H9 (cell line): ENCODE measurements around the gene LIPC. TPM values are rescaled to one million over a fixed set of nuclear protein-coding genes. Genes with fewer than 3 reads are reported as not detected.

Experiments
- DNase-seq: peaks from one replicate; pipeline ENCODE4 v3.0.0-alpha.2; 2017
- H2AFZ ChIP-seq: one replicate; pipeline ENCODE4 v1.6.1; 2013; ENCODE audit warnings: mild to moderate bottlenecking, low read length, control low read depth, moderate library complexity
- H2AK5ac ChIP-seq: 2 replicates; pipeline ENCODE4 v1.6.1; 2013; ENCODE audit warnings: low read length, control low read depth, mixed read lengths; ENCODE audit not compliant: insufficient read length
- H2BK120ac ChIP-seq: one replicate; pipeline ENCODE4 v1.6.1; 2013; ENCODE audit warnings: low read depth, mild to moderate bottlenecking, low read length, control low read depth, inconsistent platforms; ENCODE audit not compliant: poor library complexity, severe bottlenecking
- H2BK12ac ChIP-seq: 2 replicates; pipeline ENCODE4 v1.6.1; 2013; ENCODE audit warnings: low read length, control low read depth, mixed read lengths, low read depth; ENCODE audit not compliant: insufficient read length
- H2BK15ac ChIP-seq: 2 replicates; pipeline ENCODE4 v1.6.1; 2013; ENCODE audit warnings: low read depth, low read length, control low read depth
- H2BK20ac ChIP-seq: one replicate; pipeline ENCODE4 v1.6.1; 2013; ENCODE audit warnings: low read depth, mild to moderate bottlenecking, low read length, control low read depth, inconsistent platforms; ENCODE audit not compliant: poor library complexity, severe bottlenecking
- H2BK5ac ChIP-seq: 2 replicates; pipeline ENCODE4 v1.6.1; 2013; ENCODE audit warnings: low read length, control low read depth, mixed read lengths; ENCODE audit not compliant: insufficient read length
- H3K14ac ChIP-seq: 2 replicates; pipeline ENCODE4 v1.6.1; 2013; ENCODE audit warnings: low read length, control low read depth; ENCODE audit not compliant: insufficient read depth
- H3K18ac ChIP-seq: 2 replicates; pipeline ENCODE4 v1.6.1; 2013; ENCODE audit warnings: low read depth, mild to moderate bottlenecking, mixed read lengths, low read length, control low read depth; ENCODE audit not compliant: insufficient read length
- H3K23ac ChIP-seq: 2 replicates; pipeline ENCODE4 v1.6.1; 2013; ENCODE audit warnings: low read length, control low read depth, mixed read lengths, low read depth; ENCODE audit not compliant: insufficient read length
- H3K23me2 ChIP-seq: 2 replicates; pipeline ENCODE4 v1.6.1; 2013; ENCODE audit warnings: low read depth, mild to moderate bottlenecking, mixed read lengths, low read length, control low read depth; ENCODE audit not compliant: insufficient read length, poor library complexity, severe bottlenecking
- H3K27ac ChIP-seq: 2 replicates; pipeline ENCODE4 v1.5.1; 2013; ENCODE audit warnings: low read length, control low read depth, mixed read lengths, low read depth; ENCODE audit not compliant: insufficient read length
- H3K27me3 ChIP-seq: 2 replicates; pipeline ENCODE4 v1.6.1; 2013; ENCODE audit warnings: low read length, control low read depth, inconsistent platforms; ENCODE audit not compliant: insufficient read depth
- H3K4ac ChIP-seq: 2 replicates; pipeline ENCODE4 v1.6.1; 2013; ENCODE audit warnings: low read depth, mild to moderate bottlenecking, control low read depth, inconsistent platforms, low read length, moderate library complexity
- H3K4me1 ChIP-seq: 2 replicates; pipeline ENCODE4 v1.6.1; 2013; ENCODE audit warnings: low read length, control low read depth, inconsistent platforms; ENCODE audit not compliant: insufficient read depth
- H3K4me2 ChIP-seq: 2 replicates; pipeline ENCODE4 v1.6.1; 2013; ENCODE audit warnings: low read length, control low read depth, mixed read lengths; ENCODE audit not compliant: insufficient read length, insufficient read depth
- H3K56ac ChIP-seq: 2 replicates; pipeline ENCODE4 v1.6.1; 2013; ENCODE audit warnings: low read depth, mild to moderate bottlenecking, mixed read lengths, low read length, control low read depth; ENCODE audit not compliant: insufficient read length
- H3K79me1 ChIP-seq: 2 replicates; pipeline ENCODE4 v1.6.1; 2013; ENCODE audit warnings: low read depth, mild to moderate bottlenecking, moderate library complexity, low read length, control low read depth, inconsistent platforms; ENCODE audit not compliant: insufficient read depth, poor library complexity, severe bottlenecking
- H3K79me2 ChIP-seq: 2 replicates; pipeline ENCODE4 v1.6.1; 2013; ENCODE audit warnings: low read length, control low read depth, inconsistent platforms; ENCODE audit not compliant: insufficient read depth
- H3K9ac ChIP-seq: 2 replicates; pipeline ENCODE4 v1.6.1; 2013; ENCODE audit warnings: low read length, control low read depth, mixed read lengths; ENCODE audit not compliant: insufficient read length; ENCODE audit errors: extremely low read depth
- H3K9me3 ChIP-seq: one replicate; pipeline ENCODE4 v1.6.1; 2013; ENCODE audit warnings: low read depth, low read length, inconsistent platforms; ENCODE audit not compliant: control insufficient read depth
- H3T11ph ChIP-seq: one replicate; pipeline ENCODE4 v1.6.1; 2013; ENCODE audit warnings: mild to moderate bottlenecking, low read length, control low read depth, inconsistent platforms
- H4K20me1 ChIP-seq: one replicate; pipeline ENCODE4 v1.6.1; 2013; ENCODE audit not compliant: control insufficient read depth, insufficient read length, insufficient read depth
- H4K5ac ChIP-seq: 2 replicates; pipeline ENCODE4 v1.6.1; 2013; ENCODE audit warnings: low read depth, mild to moderate bottlenecking, mixed read lengths, low read length, control low read depth; ENCODE audit not compliant: insufficient read length
- H4K8ac ChIP-seq: replicated peaks from 2 replicates; pipeline ENCODE4 v1.6.1; 2013; ENCODE audit warnings: low read length, control low read depth, mixed read lengths, low read depth; ENCODE audit not compliant: insufficient read length
- H4K91ac ChIP-seq: 2 replicates; pipeline ENCODE4 v1.6.1; 2013; ENCODE audit warnings: low read depth, mild to moderate bottlenecking, moderate library complexity, mixed read lengths, low read length, control low read depth; ENCODE audit not compliant: insufficient read length
- H3K27ac Mint-ChIP-seq, 3 experiments: 2 replicates in 2 of 3; 3 replicates in 1 of 3; pipeline ENCODE4 v1.8.0; 2020 to 2021; ENCODE audit warnings: mixed read lengths in 3 of 3, mild to moderate bottlenecking in 1 of 3, moderate library complexity in 1 of 3
- H3K27me3 Mint-ChIP-seq: 2 replicates; pipeline ENCODE4 v1.8.0; 2021; ENCODE audit warnings: low read depth, mild to moderate bottlenecking, moderate library complexity, mixed read lengths
- H3K36me3 Mint-ChIP-seq, 3 experiments: 2 replicates in 2 of 3; 3 replicates in 1 of 3; pipeline ENCODE4 v1.8.0; 2020 to 2021; ENCODE audit warnings: low read depth in 3 of 3, mixed read lengths in 3 of 3; ENCODE audit not compliant: insufficient read depth in 1 of 3
- H3K4me1 Mint-ChIP-seq, 2 experiments: 2 replicates each; pipeline ENCODE4 v1.8.0; 2020; ENCODE audit warnings: mixed read lengths in 2 of 2
- H3K4me3 Mint-ChIP-seq, 2 experiments: 2 replicates in 1 of 2; 3 replicates in 1 of 2; pipeline ENCODE4 v1.8.0; 2020 to 2021; ENCODE audit warnings: mild to moderate bottlenecking in 2 of 2, mixed read lengths in 2 of 2, moderate library complexity in 1 of 2
- H3K9me3 Mint-ChIP-seq, 2 experiments: 2 replicates in 1 of 2; 3 replicates in 1 of 2; pipeline ENCODE4 v1.8.0; 2020; ENCODE audit warnings: mild to moderate bottlenecking in 2 of 2, mixed read lengths in 2 of 2, moderate library complexity in 1 of 2
- WGBS: extraction: QIAGEN DNeasy Blood & Tissue Kit; methylation state at CpG from one replicate; pipeline ENCODE4 v1.1.7; 2013; ENCODE audit warnings: missing lambda C conversion rate, low lambda C conversion rate, mixed read lengths; ENCODE audit not compliant: insufficient read length; ENCODE audit errors: extremely low coverage; 5-methylcytosine and 5-hydroxymethylcytosine counted together
- total RNA-seq: library from RNA; stranded (reverse); gene quantifications from 2 replicates; pipeline ENCODE4 v1.2.1, GENCODE V29; 2021
- TF ChIP-seq, protein P1 (sequence below): fragments of 200-600 bp; sonication (generic); conservative IDR thresholded peaks from 3 replicates; pipeline ENCODE4 v1.8.0; 2021; ENCODE audit warnings: antibody characterized with exemption, mild to moderate bottlenecking

The LIPC gene
- total RNA-seq, 1 experiment from 2014 or later = not detected

DNA sequence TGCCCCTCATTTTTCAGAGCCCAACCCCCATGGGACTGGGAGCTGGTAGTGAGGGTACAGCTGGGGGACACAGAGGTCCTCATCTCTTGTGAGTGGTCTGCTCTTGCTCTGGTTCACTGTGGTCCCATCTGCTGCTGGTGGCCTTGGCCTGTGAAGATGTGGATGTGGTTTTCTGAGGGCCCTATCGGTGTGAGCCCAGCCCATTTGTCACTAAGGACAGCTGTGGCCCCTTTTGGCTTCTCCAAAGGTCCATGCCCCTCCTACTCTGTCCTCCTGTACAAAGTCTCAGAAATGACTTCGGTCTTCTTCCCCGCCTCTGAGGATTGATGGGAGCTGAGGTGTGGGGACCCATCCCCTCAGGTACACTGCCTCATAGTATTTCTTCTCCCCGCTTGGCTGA is 21.0 kb downstream of the LIPC start:
- Histone ChIP-seq H3K56ac (no peak overlapping the region), H3K14ac (no peak overlapping the region), H2BK5ac (no peak overlapping the region), H3K4me2 (no peak overlapping the region), H3K79me1 (no peaks in the 10 kb centered on the region), H3K4me1 (no peaks in the 10 kb centered on the region), H2BK120ac (no peak overlapping the region), H3K23ac (no peak overlapping the region), H3K9me3 (no peaks in the 10 kb centered on the region), H2BK12ac (no peak overlapping the region), H4K5ac (no peak overlapping the region), H3K4ac (no peak overlapping the region), H4K91ac (no peak overlapping the region), H2BK15ac (no peak overlapping the region), H2AFZ (no peak overlapping the region), H4K20me1 (no peaks in the 10 kb centered on the region), H3K18ac (no peak overlapping the region), H2AK5ac (no peak overlapping the region), H2BK20ac (no peak overlapping the region), H3K79me2 (no peaks in the 10 kb centered on the region), H3T11ph (no peak overlapping the region), H4K8ac (no peak overlapping the region), H3K27ac (no peak overlapping the region), H3K23me2 (no peaks in the 10 kb centered on the region), H3K27me3 (no peaks in the 10 kb centered on the region), H3K9ac (no peak overlapping the region)
- DNase-seq = no peak
- Mint-ChIP-seq H3K9me3 (no peaks in the 10 kb centered on the region), H3K27me3 (peaks cover 1% of the 10 kb centered on the region; the same call in 1 of the 2 replicates), H3K36me3 (no peaks in the 10 kb centered on the region), H3K27ac (no peak overlapping the region), H3K4me1 (peaks cover 7 to 9% of the 10 kb centered on the region in 2 experiments), H3K4me3 (no peak overlapping the region)
- WGBS = no CpG with 5 or more reads among the region's 4 CpGs
- TF ChIP-seq, protein P1, sequence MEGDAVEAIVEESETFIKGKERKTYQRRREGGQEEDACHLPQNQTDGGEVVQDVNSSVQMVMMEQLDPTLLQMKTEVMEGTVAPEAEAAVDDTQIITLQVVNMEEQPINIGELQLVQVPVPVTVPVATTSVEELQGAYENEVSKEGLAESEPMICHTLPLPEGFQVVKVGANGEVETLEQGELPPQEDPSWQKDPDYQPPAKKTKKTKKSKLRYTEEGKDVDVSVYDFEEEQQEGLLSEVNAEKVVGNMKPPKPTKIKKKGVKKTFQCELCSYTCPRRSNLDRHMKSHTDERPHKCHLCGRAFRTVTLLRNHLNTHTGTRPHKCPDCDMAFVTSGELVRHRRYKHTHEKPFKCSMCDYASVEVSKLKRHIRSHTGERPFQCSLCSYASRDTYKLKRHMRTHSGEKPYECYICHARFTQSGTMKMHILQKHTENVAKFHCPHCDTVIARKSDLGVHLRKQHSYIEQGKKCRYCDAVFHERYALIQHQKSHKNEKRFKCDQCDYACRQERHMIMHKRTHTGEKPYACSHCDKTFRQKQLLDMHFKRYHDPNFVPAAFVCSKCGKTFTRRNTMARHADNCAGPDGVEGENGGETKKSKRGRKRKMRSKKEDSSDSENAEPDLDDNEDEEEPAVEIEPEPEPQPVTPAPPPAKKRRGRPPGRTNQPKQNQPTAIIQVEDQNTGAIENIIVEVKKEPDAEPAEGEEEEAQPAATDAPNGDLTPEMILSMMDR = no peak
